ENCODE data around the gene FRMD1. TPM values are rescaled to one million over a fixed set of nuclear protein-coding genes. Genes with fewer than 3 reads are reported as not detected.

Gene FRMD1
- total and polyA plus RNA-seq, 2 donors (not counting 3 experiments of a cell fraction or from before 2014, with no cell fraction given), result not detected

GRCh38 chr6:168012431-168013249 lies 66.4 kb downstream of the FRMD1 start:
- intact Hi-C loops (cut with micrococcal nuclease), result no loop called here
- BruUV-seq (replicated peaks), result no TSS peak
- Histone ChIP-seq H3K27me3 (ENCODE audit: control insufficient read depth in 2 of 2, insufficient read depth in 2 of 2, low read length in 2 of 2) (peaks cover 0 to 3% of the 10 kb centered on the region in 2 experiments), H3K9me3 (replicated peaks; ENCODE audit: control insufficient read depth, insufficient read depth, low read length) (no peaks in the 10 kb centered on the region), H3K9me1 (replicated peaks; ENCODE audit: control insufficient read depth, extremely low read depth, insufficient read depth, low read length) (no peaks in the 10 kb centered on the region), H3K4me1 (ENCODE audit: control insufficient read depth, extremely low read depth, insufficient read depth, low read length) (peaks cover 6% of the 10 kb centered on the region), H3K4me3 (replicated peaks in 1 of 3; ENCODE audit: insufficient read depth in 1 of 3, low read depth in 1 of 3, low read length in 3 of 3) (no peak overlapping the region), H3K36me3 (ENCODE audit: control insufficient read depth in 2 of 2, extremely low read depth in 1 of 2, insufficient read depth in 2 of 2, low read length in 2 of 2) (no peaks in the 10 kb centered on the region), H3K27ac (ENCODE audit: insufficient read depth, low read depth, low read length) (no peak overlapping the region), H4K20me1 (replicated peaks; ENCODE audit: control insufficient read depth, extremely low read depth, insufficient read depth, low read length) (no peaks in the 10 kb centered on the region), H2AFZ (ENCODE audit: low read depth, low read length) (no peak overlapping the region), H3K9ac (replicated peaks; ENCODE audit: extremely low read depth, insufficient read depth, low read length) (no peak overlapping the region), H3K4me2 (ENCODE audit: insufficient read depth, low read length) (no peak overlapping the region), H3K79me2 (ENCODE audit: control insufficient read depth, insufficient read depth, low read length) (no peaks in the 10 kb centered on the region)
- dilution Hi-C loops (cut with MboI; ENCODE audit: extremely low pct_ligation_motif_present, low sequenced_read_pairs), result no loop called here
- TF ChIP-seq MAX (IDR thresholded peaks at IDR 0.05; ENCODE audit: insufficient read depth, insufficient read length) (no peak), MYC (IDR thresholded peaks at IDR 0.05; ENCODE audit: low read depth, low read length) (no peak), FOS (IDR thresholded peaks at IDR 0.05; ENCODE audit: borderline replicate concordance, insufficient read depth, low read length) (no peak), POLR2A (IDR thresholded peaks at IDR 0.05; ENCODE audit: low read depth, low read length) (no peak), CTCF (IDR thresholded peaks at IDR 0.05; ENCODE audit: extremely low read depth in 1 of 2, insufficient read depth in 1 of 2, low read depth in 1 of 2, low read length in 2 of 2) (no peak), POLR2AphosphoS5 (IDR thresholded peaks at IDR 0.05; ENCODE audit: insufficient read depth, low read depth, low read length) (no peak), GATA2 (IDR thresholded peaks at IDR 0.05; ENCODE audit: insufficient read depth, insufficient read length, low read depth, low read length) (no peak), EZH2 (IDR thresholded peaks at IDR 0.05; ENCODE audit: borderline replicate concordance, low read depth, low read length, severe bottlenecking) (no peak)
- FAIRE-seq (no peak), DNase-seq (ENCODE audit: low read depth, low spot score) (no peak)
- ChIA-PET POLR2A (no interaction called here), CTCF (interaction anchor here (1.1 to 1.6 kb wide), 2 partner anchors 8 to 20 kb away, joined by 3 to 5 read pairs; no protein-coding TSS in a partner anchor)
